ENCODE measurements around the gene ANKLE2. TPM values are rescaled to one million over a fixed set of nuclear protein-coding genes. Genes with fewer than 3 reads are reported as not detected.
A peak's percentile ranks its signal among the peaks of the same experiment; 100 is the strongest.

ANKLE2 gene
- total and polyA plus RNA-seq, 4 experiments from 2014 or later = 21.0 to 101 (median 70.0) TPM

DNA sequence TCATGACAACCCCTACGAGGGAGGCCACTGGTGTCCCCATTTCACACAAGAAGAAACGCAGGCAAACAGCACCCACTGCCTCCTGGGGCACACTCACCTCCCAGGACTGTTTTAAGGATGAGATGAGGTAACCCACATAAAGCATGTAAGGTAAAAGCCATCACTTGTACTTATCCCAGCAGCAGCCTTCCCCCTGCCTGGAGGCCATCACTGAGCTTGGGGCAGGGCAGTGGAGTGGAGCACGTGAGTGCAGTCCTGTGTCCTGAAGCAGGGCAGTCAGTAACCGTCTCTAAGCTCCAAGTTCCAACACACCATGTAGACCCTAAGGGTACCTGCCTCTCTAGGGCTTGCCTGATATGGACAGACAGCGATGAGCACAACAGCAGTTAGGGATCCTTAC is 76.2 kb downstream of the ANKLE2 start:
- H3K36me3 ChIP-seq (ENCODE audit: insufficient read depth, low read length) = no peaks in the 10 kb centered on the region
- intact Hi-C loops (cut with micrococcal nuclease) = loop anchor here (5.0 to 10.0 kb wide), 3 partner anchors 142 to 397 kb away; partner anchors contain the start of genes CHFR, GOLGA3 and ZNF140
- POLR2A ChIA-PET (ENCODE audit: partially characterized antibody) = interaction anchor here (0.6 kb wide), 1 partner anchor 9 kb away, joined by 3 read pairs; no protein-coding TSS in a partner anchor
- Mint-ChIP-seq H3K27ac (peak overlapping the region in 6 of 7 donors; percentile 42 to 76 (median 66)), H3K27me3 (no peaks in the 10 kb centered on the region), H3K36me3 (peaks cover 0 to 6% of the 10 kb centered on the region in 2 donors), H3K9me3 (no peaks in the 10 kb centered on the region), H3K4me3 (peak overlapping the region; percentile 67 to 86 (median 77)), H3K4me1 (peaks cover 18 to 43% (median 23%) of the 10 kb centered on the region in 4 donors)
- H3K9me3 ChIP-seq (ENCODE audit: control insufficient read depth in 1 of 2, low read length in 2 of 2) = no peaks in the 10 kb centered on the region
- H3K27me3 ChIP-seq (ENCODE audit: insufficient read depth, low read length) = no peaks in the 10 kb centered on the region
- no peak overlapping the region for H3K4me3 ChIP-seq (ENCODE audit: low read length in 2 of 2)
- peaks cover 13% of the 10 kb centered on the region for H3K4me1 ChIP-seq (ENCODE audit: insufficient read depth, low read length)
- no peak overlapping the region for H3K27ac ChIP-seq (ENCODE audit: low read depth, low read length)
- no peak for DNase-seq
- CTCF ChIA-PET (ENCODE audit: partially characterized antibody) = no interaction called here

DNA sequence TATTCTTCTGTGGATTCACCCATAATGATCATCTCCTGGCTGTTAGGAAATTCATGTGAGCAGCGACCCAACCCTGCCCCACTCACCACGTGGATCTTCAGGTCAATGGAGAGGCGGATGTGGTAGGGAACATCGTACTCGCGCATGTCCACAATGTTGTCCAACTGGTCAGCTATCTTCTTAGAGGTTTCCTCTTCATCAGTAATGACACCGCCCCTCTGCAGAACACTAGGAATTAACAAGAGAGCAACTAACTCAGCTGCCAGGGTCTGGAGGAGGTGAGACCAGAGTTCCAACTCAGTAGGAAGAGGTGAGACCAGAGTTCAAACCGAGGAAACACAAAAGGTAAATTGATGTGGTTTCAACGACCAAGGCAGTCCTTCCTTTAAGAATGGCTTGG is 84.1 kb downstream of the ANKLE2 start:
- Mint-ChIP-seq H3K27ac (no peak overlapping the region), H3K4me1 (peaks cover 0 to 18% (median 6%) of the 10 kb centered on the region in 4 donors), H3K27me3 (no peaks in the 10 kb centered on the region), H3K9me3 (no peaks in the 10 kb centered on the region), H3K4me3 (no peak overlapping the region), H3K36me3 (peaks cover 41 to 67% of the 10 kb centered on the region in 2 donors)
- H3K9me3 ChIP-seq (ENCODE audit: control insufficient read depth in 1 of 2, low read length in 2 of 2) = no peaks in the 10 kb centered on the region
- no peak for DNase-seq
- H3K4me3 ChIP-seq (ENCODE audit: low read length in 2 of 2) = no peak overlapping the region
- intact Hi-C loops (cut with micrococcal nuclease) = no loop called here
- no peak overlapping the region for H3K27ac ChIP-seq (ENCODE audit: low read depth, low read length)
- CTCF ChIA-PET (ENCODE audit: partially characterized antibody) = no interaction called here
- H3K4me1 ChIP-seq (ENCODE audit: insufficient read depth, low read length) = peaks cover 3% of the 10 kb centered on the region
- POLR2A ChIA-PET (ENCODE audit: partially characterized antibody) = no interaction called here
- no peaks in the 10 kb centered on the region for H3K27me3 ChIP-seq (ENCODE audit: insufficient read depth, low read length)
- peaks cover 44% of the 10 kb centered on the region for H3K36me3 ChIP-seq (ENCODE audit: insufficient read depth, low read length)

DNA sequence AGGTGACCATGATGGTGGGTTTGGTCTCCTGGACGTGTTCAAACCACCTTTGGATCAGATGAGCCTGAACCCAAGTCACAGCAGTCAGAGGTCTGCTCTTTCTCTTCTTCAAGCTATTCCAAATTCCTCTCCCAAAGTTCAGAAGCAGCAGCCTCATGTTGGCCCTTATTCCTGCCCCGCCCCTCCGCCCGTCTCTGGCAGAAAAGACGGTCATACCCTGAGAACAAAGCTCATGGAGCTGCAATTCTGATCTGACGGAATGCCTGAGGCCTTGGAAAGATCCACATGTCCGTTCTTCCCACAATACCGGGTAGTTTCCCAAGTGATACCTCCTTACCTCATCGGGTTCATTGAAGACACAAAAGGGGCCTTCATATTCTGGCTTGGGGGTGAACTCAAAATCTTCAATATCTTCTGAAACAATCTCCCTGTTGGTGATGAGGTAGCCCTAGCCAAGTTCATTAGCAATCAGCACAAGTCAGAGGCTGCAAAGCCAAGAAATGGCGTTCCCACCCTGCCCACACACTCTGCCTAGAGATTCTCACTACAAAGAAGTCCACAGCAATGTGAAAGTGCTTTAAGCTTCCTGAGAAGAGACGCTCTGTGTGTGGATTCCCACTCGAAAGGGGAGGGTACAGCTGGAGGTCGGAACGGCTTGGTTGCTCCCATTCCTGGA is 85.7 kb downstream of the ANKLE2 start:
- H3K27me3 ChIP-seq (ENCODE audit: insufficient read depth, low read length) = no peaks in the 10 kb centered on the region
- H3K36me3 Mint-ChIP-seq = peaks cover 47 to 73% of the 10 kb centered on the region in 2 donors
- DNase-seq = no peak
- POLR2A ChIA-PET (ENCODE audit: partially characterized antibody) = no interaction called here
- no peak overlapping the region for H3K4me3 Mint-ChIP-seq
- H3K27ac ChIP-seq (ENCODE audit: low read depth, low read length) = no peak overlapping the region
- peaks cover 5 to 23% (median 9%) of the 10 kb centered on the region in 4 donors for H3K4me1 Mint-ChIP-seq
- peaks cover 52% of the 10 kb centered on the region for H3K36me3 ChIP-seq (ENCODE audit: insufficient read depth, low read length)
- H3K9me3 Mint-ChIP-seq = peaks cover 0 to 1% (median 0%) of the 10 kb centered on the region in 8 donors
- H3K9me3 ChIP-seq (ENCODE audit: control insufficient read depth in 1 of 2, low read length in 2 of 2) = no peaks in the 10 kb centered on the region
- CTCF ChIA-PET (ENCODE audit: partially characterized antibody) = interaction anchor here (0.7 kb wide), 1 partner anchor 19 kb away, joined by 3 read pairs; no protein-coding TSS in a partner anchor
- intact Hi-C loops (cut with micrococcal nuclease) = no loop called here
- peaks cover 5% of the 10 kb centered on the region for H3K4me1 ChIP-seq (ENCODE audit: insufficient read depth, low read length)
- no peak overlapping the region for H3K4me3 ChIP-seq (ENCODE audit: low read length in 2 of 2)
- H3K27ac Mint-ChIP-seq = peak overlapping the region in 1 of 7 donors; percentile 35
- H3K27me3 Mint-ChIP-seq = no peaks in the 10 kb centered on the region

Other genes with a start within 250 kb of the ANKLE2 start
- gene LRCOL1, start 151.2 kb downstream of the ANKLE2 start, total RNA-seq = not detected
- not detected for gene LRCOL1, start 151.2 kb downstream of the ANKLE2 start, polyA plus RNA-seq
- not detected for gene P2RX2, start 143.1 kb downstream of the ANKLE2 start, total RNA-seq
- not detected for gene P2RX2, start 143.1 kb downstream of the ANKLE2 start, polyA plus RNA-seq
- 10 to 100 TPM; 69.5 to 75.4 TPM for gene POLE, start 74.5 kb downstream of the ANKLE2 start, total RNA-seq
- gene POLE, start 74.5 kb downstream of the ANKLE2 start, polyA plus RNA-seq = 1 to 10 TPM; 2.2 to 6.3 TPM
- 1 to 10 TPM; 4.2 to 7.2 TPM for gene PXMP2, start 74.2 kb downstream of the ANKLE2 start, total RNA-seq
- gene PXMP2, start 74.2 kb downstream of the ANKLE2 start, polyA plus RNA-seq = 10 to 100 TPM; 12.9 to 23.9 TPM
- 10 to 100 TPM; 23.8 to 28.1 TPM for gene PGAM5, start 51.0 kb downstream of the ANKLE2 start, total RNA-seq
- gene PGAM5, start 51.0 kb downstream of the ANKLE2 start, polyA plus RNA-seq = 10 to 100 TPM in 1 of 2 donors, 1 to 10 TPM in 1; 7.2 to 29.7 TPM
- 10 to 100 TPM; 64.1 to 67.6 TPM for gene GOLGA3, start 67.0 kb upstream of the ANKLE2 start, total RNA-seq
- 10 to 100 TPM in 1 of 2 donors, under 1 TPM in 1; 0.35 to 12.5 TPM for gene GOLGA3, start 67.0 kb upstream of the ANKLE2 start, polyA plus RNA-seq
- gene CHFR, start 125.8 kb upstream of the ANKLE2 start, total RNA-seq = 10 to 100 TPM; 67.6 to 79.4 TPM
- gene CHFR, start 125.8 kb upstream of the ANKLE2 start, polyA plus RNA-seq = 10 to 100 TPM; 31.6 to 33.6 TPM
- 10 to 100 TPM; 16.5 to 17.2 TPM for gene ZNF605, start 194.5 kb upstream of the ANKLE2 start, total RNA-seq
- 1 to 10 TPM in 1 of 2 donors, under 1 TPM in 1; 0.59 to 2.1 TPM for gene ZNF605, start 194.5 kb upstream of the ANKLE2 start, polyA plus RNA-seq
- gene ZNF26, start 224.5 kb upstream of the ANKLE2 start, total RNA-seq = 10 to 100 TPM; 25.9 to 28.2 TPM
- 10 to 100 TPM; 13.7 to 15.4 TPM for gene ZNF26, start 224.5 kb upstream of the ANKLE2 start, polyA plus RNA-seq